ENCODE results near the gene FAF2.

Gene FAF2

GRCh38 chr5:176535664-176536131 lies 87.5 kb downstream of the FAF2 start:
- no peak for TF ChIP-seq CTCF (IDR thresholded peaks at IDR 0.05; ENCODE audit: unreplicated experiment in 3 of 3)
- H3K36me3 Mint-ChIP-seq (ENCODE audit: low read depth): peaks cover 12% of the 10 kb centered on the region
- H3K27ac Mint-ChIP-seq: peak overlapping the region; percentile 98 to 99 (median 98)
- peak overlapping the region; percentile 98 to 100 (median 99) for H3K4me3 Mint-ChIP-seq
- peaks cover 65% of the 10 kb centered on the region for H3K4me1 Mint-ChIP-seq
- H3K9me3 Mint-ChIP-seq: no peaks in the 10 kb centered on the region
- peaks cover 3% of the 10 kb centered on the region for H3K27me3 Mint-ChIP-seq (ENCODE audit: low read depth)

- peaks cover 63% of the 10 kb centered on the region for H3K4me1 Mint-ChIP-seq
- peak overlapping the region; percentile 98 to 99 (median 98) for H3K27ac Mint-ChIP-seq
- TF ChIP-seq CTCF (IDR thresholded peaks at IDR 0.05; ENCODE audit: unreplicated experiment in 3 of 3): no peak
- peak overlapping the region; percentile 98 to 100 (median 99) for H3K4me3 Mint-ChIP-seq
- no peaks in the 10 kb centered on the region for H3K9me3 Mint-ChIP-seq
- peaks cover 8% of the 10 kb centered on the region for H3K27me3 Mint-ChIP-seq (ENCODE audit: low read depth)
- H3K36me3 Mint-ChIP-seq (ENCODE audit: low read depth): peaks cover 9% of the 10 kb centered on the region
Observed at GRCh38 chr5:176536132-176536901, 88.1 kb downstream of the FAF2 start.

GRCh38 chr5:176536902-176537553 lies 88.8 kb downstream of the FAF2 start, which contains the start of gene RNF44:
RNF44 (minus strand) TSS chr5:176537402; CDS start chr5:176532472, 4,930 bp downstream.
- H3K9me3 Mint-ChIP-seq: no peaks in the 10 kb centered on the region
- H3K4me3 Mint-ChIP-seq: peak within 1 kb of the TSS; percentile 98 to 100 (median 99)
- H3K4me1 Mint-ChIP-seq: peaks cover 66% of the 10 kb centered on the region
- no peak for TF ChIP-seq CTCF (IDR thresholded peaks at IDR 0.05; ENCODE audit: unreplicated experiment in 3 of 3)
- peaks cover 8% of the 10 kb centered on the region for H3K27me3 Mint-ChIP-seq (ENCODE audit: low read depth)
- H3K36me3 Mint-ChIP-seq (ENCODE audit: low read depth): peaks cover 9% of the 10 kb centered on the region
- peak within 1 kb of the TSS; percentile 98 to 99 (median 98) for H3K27ac Mint-ChIP-seq

GRCh38 chr5:176537554-176538229 lies 89.5 kb downstream of the FAF2 start:
- peak overlapping the region; percentile 98 to 100 (median 99) for H3K4me3 Mint-ChIP-seq
- H3K9me3 Mint-ChIP-seq: no peaks in the 10 kb centered on the region
- H3K4me1 Mint-ChIP-seq: peaks cover 72% of the 10 kb centered on the region
- peak overlapping the region; percentile 96 to 98 (median 98) for H3K27ac Mint-ChIP-seq
- peaks cover 9% of the 10 kb centered on the region for H3K36me3 Mint-ChIP-seq (ENCODE audit: low read depth)
- TF ChIP-seq CTCF (IDR thresholded peaks at IDR 0.05; ENCODE audit: unreplicated experiment in 3 of 3): no peak
- peaks cover 10% of the 10 kb centered on the region for H3K27me3 Mint-ChIP-seq (ENCODE audit: low read depth)

GRCh38 chr5:176538230-176538988 lies 90.2 kb downstream of the FAF2 start:
- Mint-ChIP-seq H3K27ac (peak overlapping the region; percentile 96 to 98 (median 98)), H3K9me3 (no peaks in the 10 kb centered on the region), H3K36me3 (ENCODE audit: low read depth) (peaks cover 6% of the 10 kb centered on the region), H3K4me3 (peak overlapping the region; percentile 98 to 100 (median 99)), H3K4me1 (peaks cover 68% of the 10 kb centered on the region), H3K27me3 (ENCODE audit: low read depth) (peaks cover 10% of the 10 kb centered on the region)
- TF ChIP-seq CTCF (IDR thresholded peaks at IDR 0.05; ENCODE audit: unreplicated experiment in 3 of 3): no peak
